Measurements from ENCODE around the gene ZMIZ2.
"Not testable (repeated sequence)": the region's sequence is repeated elsewhere in the genome, so short reads cannot be mapped to it uniquely, and the experiment has no call there.

ZMIZ2 gene

GRCh38 chr7:44772867-44773266, 24.2 kb downstream of the ZMIZ2 start:
- no peaks in the 10 kb centered on the region for H3K36me3 ChIP-seq (ENCODE audit: control insufficient read depth in 2 of 2, insufficient read depth in 2 of 2, low read length in 2 of 2)
- no peaks in the 10 kb centered on the region for H3K9me3 ChIP-seq (ENCODE audit: control insufficient read depth in 2 of 2, low read length in 2 of 2)
- peaks cover 0 to 2% of the 10 kb centered on the region in 2 donors for H3K27me3 ChIP-seq (ENCODE audit: control insufficient read depth in 2 of 2, insufficient read depth in 2 of 2, low read length in 2 of 2)
- no peak overlapping the region for H3K9ac ChIP-seq (ENCODE audit: low read depth in 1 of 2, low read length in 2 of 2)
- no peak overlapping the region for H3K4me3 ChIP-seq (ENCODE audit: low read length in 2 of 2)
- no peak overlapping the region for H3K27ac ChIP-seq (ENCODE audit: low read depth in 2 of 2, low read length in 2 of 2)
- H3K4me1 ChIP-seq (ENCODE audit: control insufficient read depth in 2 of 2, insufficient read depth in 2 of 2, low read length in 2 of 2): peaks cover 21 to 25% of the 10 kb centered on the region in 2 donors

GRCh38 chr7:44774486-44774885, 25.8 kb downstream of the ZMIZ2 start:
- not testable (repeated sequence) for H3K36me3 ChIP-seq (ENCODE audit: control insufficient read depth in 2 of 2, insufficient read depth in 2 of 2, low read length in 2 of 2); H3K9ac ChIP-seq (ENCODE audit: low read depth in 1 of 2, low read length in 2 of 2); H3K9me3 ChIP-seq (ENCODE audit: control insufficient read depth in 2 of 2, low read length in 2 of 2); H3K27me3 ChIP-seq (ENCODE audit: control insufficient read depth in 2 of 2, insufficient read depth in 2 of 2, low read length in 2 of 2); H3K27ac ChIP-seq (ENCODE audit: low read depth in 2 of 2, low read length in 2 of 2); H3K4me3 ChIP-seq (ENCODE audit: low read length in 2 of 2); H3K4me1 ChIP-seq (ENCODE audit: control insufficient read depth in 2 of 2, insufficient read depth in 2 of 2, low read length in 2 of 2)

GRCh38 chr7:44775383-44776107, 26.9 kb downstream of the ZMIZ2 start:
- peaks cover 0 to 2% of the 10 kb centered on the region in 2 donors for H3K27me3 ChIP-seq (ENCODE audit: control insufficient read depth in 2 of 2, insufficient read depth in 2 of 2, low read length in 2 of 2)
- no peaks in the 10 kb centered on the region for H3K9me3 ChIP-seq (ENCODE audit: control insufficient read depth in 2 of 2, low read length in 2 of 2)
- H3K4me1 ChIP-seq (ENCODE audit: control insufficient read depth in 2 of 2, insufficient read depth in 2 of 2, low read length in 2 of 2): no peaks in the 10 kb centered on the region
- H3K4me3 ChIP-seq (ENCODE audit: low read length in 2 of 2): no peak overlapping the region
- no peak overlapping the region for H3K27ac ChIP-seq (ENCODE audit: low read depth in 2 of 2, low read length in 2 of 2)
- H3K9ac ChIP-seq (ENCODE audit: low read depth in 1 of 2, low read length in 2 of 2): no peak overlapping the region
- no peaks in the 10 kb centered on the region for H3K36me3 ChIP-seq (ENCODE audit: control insufficient read depth in 2 of 2, insufficient read depth in 2 of 2, low read length in 2 of 2)

GRCh38 chr7:44776211-44776610, 27.6 kb downstream of the ZMIZ2 start:
- Histone ChIP-seq H3K9ac (ENCODE audit: low read depth in 1 of 2, low read length in 2 of 2) (no peak overlapping the region), H3K4me3 (ENCODE audit: low read length in 2 of 2) (no peak overlapping the region), H3K9me3 (ENCODE audit: control insufficient read depth in 2 of 2, low read length in 2 of 2) (no peaks in the 10 kb centered on the region), H3K27ac (ENCODE audit: low read depth in 2 of 2, low read length in 2 of 2) (no peak overlapping the region), H3K4me1 (ENCODE audit: control insufficient read depth in 2 of 2, insufficient read depth in 2 of 2, low read length in 2 of 2) (no peaks in the 10 kb centered on the region), H3K27me3 (ENCODE audit: control insufficient read depth in 2 of 2, insufficient read depth in 2 of 2, low read length in 2 of 2) (no peaks in the 10 kb centered on the region), H3K36me3 (ENCODE audit: control insufficient read depth in 2 of 2, insufficient read depth in 2 of 2, low read length in 2 of 2) (no peaks in the 10 kb centered on the region)

GRCh38 chr7:44782460-44782859, 33.8 kb downstream of the ZMIZ2 start:
- Histone ChIP-seq H3K9me3 (ENCODE audit: control insufficient read depth in 2 of 2, low read length in 2 of 2) (peaks cover 0 to 4% of the 10 kb centered on the region in 2 donors), H3K27ac (ENCODE audit: low read depth in 2 of 2, low read length in 2 of 2) (no peak overlapping the region), H3K4me1 (ENCODE audit: control insufficient read depth in 2 of 2, insufficient read depth in 2 of 2, low read length in 2 of 2) (no peaks in the 10 kb centered on the region), H3K36me3 (ENCODE audit: control insufficient read depth in 2 of 2, insufficient read depth in 2 of 2, low read length in 2 of 2) (no peaks in the 10 kb centered on the region), H3K27me3 (ENCODE audit: control insufficient read depth in 2 of 2, insufficient read depth in 2 of 2, low read length in 2 of 2) (no peaks in the 10 kb centered on the region), H3K4me3 (ENCODE audit: low read length in 2 of 2) (no peak overlapping the region), H3K9ac (ENCODE audit: low read depth in 1 of 2, low read length in 2 of 2) (no peak overlapping the region)

- H3K4me1 ChIP-seq (ENCODE audit: control insufficient read depth in 2 of 2, insufficient read depth in 2 of 2, low read length in 2 of 2): no peaks in the 10 kb centered on the region
- H3K4me3 ChIP-seq (ENCODE audit: low read length in 2 of 2): no peak overlapping the region
- no peak overlapping the region for H3K27ac ChIP-seq (ENCODE audit: low read depth in 2 of 2, low read length in 2 of 2)
- no peaks in the 10 kb centered on the region for H3K27me3 ChIP-seq (ENCODE audit: control insufficient read depth in 2 of 2, insufficient read depth in 2 of 2, low read length in 2 of 2)
- H3K36me3 ChIP-seq (ENCODE audit: control insufficient read depth in 2 of 2, insufficient read depth in 2 of 2, low read length in 2 of 2): no peaks in the 10 kb centered on the region
- peaks cover 0 to 4% of the 10 kb centered on the region in 2 donors for H3K9me3 ChIP-seq (ENCODE audit: control insufficient read depth in 2 of 2, low read length in 2 of 2)
- H3K9ac ChIP-seq (ENCODE audit: low read depth in 1 of 2, low read length in 2 of 2): no peak overlapping the region
Measured at GRCh38 chr7:44783407-44783806, 34.8 kb downstream of the ZMIZ2 start.

- no peaks in the 10 kb centered on the region for H3K27me3 ChIP-seq (ENCODE audit: control insufficient read depth in 2 of 2, insufficient read depth in 2 of 2, low read length in 2 of 2)
- no peak overlapping the region for H3K9ac ChIP-seq (ENCODE audit: low read depth in 1 of 2, low read length in 2 of 2)
- H3K36me3 ChIP-seq (ENCODE audit: control insufficient read depth in 2 of 2, insufficient read depth in 2 of 2, low read length in 2 of 2): no peaks in the 10 kb centered on the region
- no peak overlapping the region for H3K4me3 ChIP-seq (ENCODE audit: low read length in 2 of 2)
- H3K4me1 ChIP-seq (ENCODE audit: control insufficient read depth in 2 of 2, insufficient read depth in 2 of 2, low read length in 2 of 2): no peaks in the 10 kb centered on the region
- no peak overlapping the region for H3K27ac ChIP-seq (ENCODE audit: low read depth in 2 of 2, low read length in 2 of 2)
- peaks cover 0 to 4% of the 10 kb centered on the region in 2 donors for H3K9me3 ChIP-seq (ENCODE audit: control insufficient read depth in 2 of 2, low read length in 2 of 2)
Measured at GRCh38 chr7:44784364-44784763, 35.7 kb downstream of the ZMIZ2 start.

- H3K36me3 ChIP-seq (ENCODE audit: control insufficient read depth in 2 of 2, insufficient read depth in 2 of 2, low read length in 2 of 2); H3K27ac ChIP-seq (ENCODE audit: low read depth in 2 of 2, low read length in 2 of 2); H3K9ac ChIP-seq (ENCODE audit: low read depth in 1 of 2, low read length in 2 of 2): not testable (repeated sequence)
Measured at GRCh38 chr7:44785218-44785617, 36.6 kb downstream of the ZMIZ2 start.

GRCh38 chr7:44787041-44787440, 38.4 kb downstream of the ZMIZ2 start:
- no peak overlapping the region for H3K27ac ChIP-seq (ENCODE audit: low read depth in 2 of 2, low read length in 2 of 2)
- H3K9ac ChIP-seq (ENCODE audit: low read depth in 1 of 2, low read length in 2 of 2): no peak overlapping the region
- no peaks in the 10 kb centered on the region for H3K27me3 ChIP-seq (ENCODE audit: control insufficient read depth in 2 of 2, insufficient read depth in 2 of 2, low read length in 2 of 2)
- no peak overlapping the region for H3K4me3 ChIP-seq (ENCODE audit: low read length in 2 of 2)
- no peaks in the 10 kb centered on the region for H3K4me1 ChIP-seq (ENCODE audit: control insufficient read depth in 2 of 2, insufficient read depth in 2 of 2, low read length in 2 of 2)
- H3K9me3 ChIP-seq (ENCODE audit: control insufficient read depth in 2 of 2, low read length in 2 of 2): peaks cover 0 to 4% of the 10 kb centered on the region in 2 donors
- H3K36me3 ChIP-seq (ENCODE audit: control insufficient read depth in 2 of 2, insufficient read depth in 2 of 2, low read length in 2 of 2): no peaks in the 10 kb centered on the region

More at GRCh38 chr7:44785218-44785617, 36.6 kb downstream of the ZMIZ2 start:
- H3K4me1 ChIP-seq (ENCODE audit: control insufficient read depth in 2 of 2, insufficient read depth in 2 of 2, low read length in 2 of 2); H3K9me3 ChIP-seq (ENCODE audit: control insufficient read depth in 2 of 2, low read length in 2 of 2); H3K27me3 ChIP-seq (ENCODE audit: control insufficient read depth in 2 of 2, insufficient read depth in 2 of 2, low read length in 2 of 2); H3K4me3 ChIP-seq (ENCODE audit: low read length in 2 of 2): not testable (repeated sequence)

GRCh38 chr7:44787762-44788161, 39.1 kb downstream of the ZMIZ2 start:
- H3K9me3 ChIP-seq (ENCODE audit: control insufficient read depth in 2 of 2, low read length in 2 of 2): peaks cover 0 to 4% of the 10 kb centered on the region in 2 donors
- H3K4me1 ChIP-seq (ENCODE audit: control insufficient read depth in 2 of 2, insufficient read depth in 2 of 2, low read length in 2 of 2): no peaks in the 10 kb centered on the region
- H3K4me3 ChIP-seq (ENCODE audit: low read length in 2 of 2): no peak overlapping the region
- H3K27ac ChIP-seq (ENCODE audit: low read depth in 2 of 2, low read length in 2 of 2): no peak overlapping the region
- H3K36me3 ChIP-seq (ENCODE audit: control insufficient read depth in 2 of 2, insufficient read depth in 2 of 2, low read length in 2 of 2): no peaks in the 10 kb centered on the region
- no peaks in the 10 kb centered on the region for H3K27me3 ChIP-seq (ENCODE audit: control insufficient read depth in 2 of 2, insufficient read depth in 2 of 2, low read length in 2 of 2)
- H3K9ac ChIP-seq (ENCODE audit: low read depth in 1 of 2, low read length in 2 of 2): no peak overlapping the region
